Urothelium cell line (cell line): ENCODE measurements around the gene MKRN3.
"Not testable (repeated sequence)": the region's sequence is repeated elsewhere in the genome, so short reads cannot be mapped to it uniquely, and the experiment has no call there.

Experiments
- DNase-seq: peaks from one replicate; pipeline ENCODE4 v3.0.0; 2011; ENCODE audit warnings: low spot score, mixed read lengths
- FAIRE-seq: peaks from 2 replicates; lab custom pipeline; 2011; peaks lifted over from hg19 to GRCh38; lab: Jason Lieb, UNC

Gene MKRN3

GRCh38 chr15:23578521-23579150 is 13.2 kb downstream of the MKRN3 start:
- DNase-seq: no peak
- FAIRE-seq: no peak

DNA sequence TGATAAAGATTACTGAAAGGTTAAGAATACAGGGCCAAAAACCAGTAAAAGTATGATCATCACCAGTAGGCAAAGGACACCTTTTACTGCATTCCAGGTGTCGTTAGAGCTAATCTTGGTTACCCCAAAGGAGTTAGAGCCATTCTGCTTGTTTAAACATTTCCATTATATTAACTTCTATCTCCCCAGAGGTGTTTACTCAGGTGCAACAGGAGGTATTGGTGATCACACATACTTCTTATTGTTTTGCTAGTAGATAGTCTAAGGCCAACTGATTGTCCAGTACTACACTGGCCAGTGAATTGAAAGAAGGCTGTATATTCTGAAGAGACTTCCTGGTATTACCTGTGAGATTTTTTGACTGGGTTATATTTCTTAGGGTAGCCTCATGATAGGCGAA is 22.8 kb downstream of the MKRN3 start:
- DNase-seq: no peak

DNA sequence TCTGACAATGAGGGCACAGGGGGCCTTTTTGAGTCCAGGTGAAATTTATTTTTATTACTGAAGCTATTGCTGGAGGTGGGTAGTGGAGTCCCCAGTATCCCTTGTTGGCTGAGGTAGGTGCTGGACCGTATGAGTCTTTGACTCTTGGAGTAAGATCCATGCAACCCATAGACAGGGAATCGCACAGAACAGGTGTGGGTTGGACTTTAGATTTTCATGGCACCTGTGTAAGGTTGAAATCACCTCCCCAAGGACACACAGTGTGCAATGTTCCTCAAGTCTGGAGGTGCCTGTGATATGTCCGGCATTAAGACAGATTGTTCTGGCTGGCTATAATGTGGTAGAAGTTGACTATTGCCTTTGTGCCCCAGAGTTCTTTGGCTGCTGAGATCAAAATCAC is 23.5 kb downstream of the MKRN3 start:
- no peak for FAIRE-seq
- DNase-seq: no peak

More for the DNA sequence above, 22.8 kb downstream of the MKRN3 start:
- no peak for FAIRE-seq

DNA sequence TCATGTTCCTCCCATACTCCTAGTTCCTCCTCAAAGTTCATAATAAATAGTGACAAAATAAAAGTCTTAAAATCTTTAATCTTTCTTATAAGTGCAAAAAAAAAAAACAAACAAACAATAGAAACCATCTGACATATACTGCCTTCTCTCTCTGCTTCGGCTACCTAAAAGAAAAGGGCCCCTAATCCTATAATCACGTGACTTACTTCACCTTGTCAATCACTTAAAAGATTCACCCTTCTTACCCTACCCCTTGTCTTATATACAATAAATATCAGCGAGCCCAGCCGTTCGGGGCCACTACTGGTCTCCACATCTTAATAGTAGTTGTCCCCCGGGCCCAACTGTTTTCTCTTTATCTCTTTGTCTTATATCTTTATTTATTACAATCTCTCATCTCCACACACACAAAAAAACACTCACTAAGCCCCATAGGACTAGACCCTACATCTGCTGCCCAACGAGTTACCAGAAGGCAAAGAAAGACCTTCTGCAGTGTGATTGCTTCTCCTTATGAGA is 28.8 kb downstream of the MKRN3 start:
- no peak for DNase-seq
- no peak for FAIRE-seq

GRCh38 chr15:23595368-23595767 is 29.9 kb downstream of the MKRN3 start:
- FAIRE-seq (no peak), DNase-seq (no peak)

DNA sequence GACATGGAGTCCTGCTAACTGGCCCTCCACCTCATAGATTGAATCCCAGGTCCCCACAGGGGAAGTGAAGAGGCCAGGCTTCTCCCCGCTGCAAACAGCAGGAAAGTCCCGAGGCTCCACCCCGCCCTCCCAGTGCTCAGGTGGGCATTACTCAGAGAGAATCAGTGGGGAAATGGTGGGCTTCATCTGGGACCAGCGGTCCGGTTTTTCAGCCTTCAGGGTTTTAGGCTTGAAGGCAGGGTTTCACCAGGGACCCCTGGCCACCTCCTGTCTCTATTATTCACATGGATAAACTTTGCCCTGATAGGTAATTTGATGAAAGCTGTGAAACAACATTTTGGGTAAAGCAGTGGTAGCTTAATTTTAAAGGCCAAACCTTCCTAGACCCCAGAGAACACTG is 31.3 kb downstream of the MKRN3 start:
- no peak for FAIRE-seq
- DNase-seq: no peak

GRCh38 chr15:23597278-23597677 is 31.8 kb downstream of the MKRN3 start:
- not testable (repeated sequence) for DNase-seq, FAIRE-seq

- DNase-seq: no peak
Observed at GRCh38 chr15:23599053-23599452, 33.6 kb downstream of the MKRN3 start.

GRCh38 chr15:23602124-23602523 is 36.6 kb downstream of the MKRN3 start:
- no peak for DNase-seq
- FAIRE-seq: no peak

More at GRCh38 chr15:23599053-23599452, 33.6 kb downstream of the MKRN3 start:
- no peak for FAIRE-seq

GRCh38 chr15:23606226-23606625 is 40.8 kb downstream of the MKRN3 start:
- FAIRE-seq (no peak), DNase-seq (no peak)

- DNase-seq (peak; percentile 18), FAIRE-seq (no peak)
Observed at GRCh38 chr15:23616536-23616935, 51.1 kb downstream of the MKRN3 start.
